GM18951 (cell line): ENCODE results near the gene SH3RF2.

Experiments used
- POLR2A ChIP-seq: IDR thresholded peaks from 4 replicates; pipeline ENCODE4 v1.6.1; 2011; ENCODE audit warnings: mild to moderate bottlenecking; ENCODE audit not compliant: insufficient read length, insufficient read depth; ENCODE audit errors: extremely low read depth
- in situ Hi-C: fragments of 300-500 bp; cut with MboI; formaldehyde crosslinking; loops from one replicate; pipeline ENCODE4 v1.12.0; 2022; ENCODE audit warnings: low sequenced_read_pairs, mixed read lengths, inconsistent platforms; ENCODE audit not compliant: unreplicated experiment

Gene SH3RF2

DNA sequence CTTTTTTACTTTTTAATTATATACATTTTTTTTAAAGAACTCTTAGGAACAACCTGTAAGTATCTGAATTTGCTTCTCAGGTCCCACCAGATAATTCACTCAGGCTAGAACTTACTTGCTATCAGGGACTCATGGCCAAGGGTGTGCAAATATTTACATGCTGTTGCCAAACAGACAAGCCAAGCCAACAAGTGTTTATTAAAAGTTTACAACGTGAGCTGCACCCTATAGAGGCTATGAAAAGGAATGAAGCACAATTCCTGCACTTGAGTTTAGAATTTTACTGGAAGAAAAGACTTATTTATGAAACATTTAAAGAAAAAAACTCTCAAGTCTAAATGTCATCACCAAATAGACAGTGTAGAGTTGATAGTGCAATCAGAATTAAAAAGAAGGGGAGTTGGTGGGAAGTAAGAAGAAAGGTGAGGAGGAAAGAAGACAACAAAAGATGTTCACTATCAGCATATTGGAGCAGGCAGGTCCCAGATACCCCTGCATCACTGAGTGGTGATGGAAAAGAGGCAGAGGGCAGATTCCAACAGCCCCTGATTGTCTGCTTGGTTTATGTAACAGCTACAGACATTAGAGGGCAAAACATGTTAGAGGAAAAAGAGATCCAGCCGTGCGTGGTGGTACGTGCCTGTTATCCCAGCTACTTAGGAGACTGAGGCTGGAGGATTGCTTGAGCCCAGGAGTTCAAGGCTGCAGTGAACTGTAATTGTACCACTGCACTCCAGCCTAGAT, 32.8 kb downstream of the SH3RF2 start:
- TF ChIP-seq POLR2A: no peak
- in situ Hi-C loops: no loop called here

GRCh38 chr5:145969714-145970092, 33.3 kb downstream of the SH3RF2 start:
- in situ Hi-C loops: no loop called here
- no peak for TF ChIP-seq POLR2A

- in situ Hi-C loops: no loop called here
- TF ChIP-seq POLR2A: no peak
These were observed 34.7 kb downstream of the SH3RF2 start for GRCh38 chr5:145971108-145971507.

- TF ChIP-seq POLR2A: no peak
- in situ Hi-C loops: no loop called here
These were observed 35.3 kb downstream of the SH3RF2 start for GRCh38 chr5:145971701-145972100.

- in situ Hi-C loops: no loop called here
- TF ChIP-seq POLR2A: no peak
These were observed 38.6 kb downstream of the SH3RF2 start for GRCh38 chr5:145975001-145975360.

DNA sequence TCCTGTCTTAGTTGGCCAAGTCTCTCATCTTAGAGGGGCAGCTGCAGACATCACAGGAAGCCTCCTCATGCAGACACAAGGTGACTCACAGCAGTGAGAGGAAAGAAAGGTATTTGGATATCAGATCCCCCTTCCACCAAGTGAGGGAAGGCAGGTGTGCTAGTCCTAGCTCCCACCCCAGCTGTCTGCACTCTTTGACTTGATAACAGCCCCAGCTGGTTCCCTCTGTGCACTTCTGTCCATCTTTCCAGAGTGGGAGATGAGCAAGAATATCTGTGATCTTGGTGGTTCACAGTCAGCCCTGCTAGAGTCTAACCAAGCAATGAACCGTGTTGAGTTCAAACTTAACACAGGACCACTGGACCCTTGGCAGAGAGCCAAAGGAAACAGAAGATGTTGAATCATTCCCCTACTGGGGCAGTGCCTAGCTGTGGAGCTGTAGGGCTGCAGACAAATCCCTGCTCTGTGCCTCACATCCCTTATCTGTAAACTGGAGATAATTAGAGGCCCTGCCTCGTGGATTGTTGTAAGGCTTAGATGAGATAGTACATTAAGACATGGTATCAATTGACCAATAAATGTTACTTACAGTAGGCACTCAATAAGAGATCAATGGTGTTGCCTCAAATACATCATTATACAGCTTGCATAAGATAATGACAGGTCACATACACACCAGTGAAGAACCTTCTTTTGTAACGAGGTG, 39.1 kb downstream of the SH3RF2 start:
- TF ChIP-seq POLR2A: no peak
- in situ Hi-C loops: no loop called here

DNA sequence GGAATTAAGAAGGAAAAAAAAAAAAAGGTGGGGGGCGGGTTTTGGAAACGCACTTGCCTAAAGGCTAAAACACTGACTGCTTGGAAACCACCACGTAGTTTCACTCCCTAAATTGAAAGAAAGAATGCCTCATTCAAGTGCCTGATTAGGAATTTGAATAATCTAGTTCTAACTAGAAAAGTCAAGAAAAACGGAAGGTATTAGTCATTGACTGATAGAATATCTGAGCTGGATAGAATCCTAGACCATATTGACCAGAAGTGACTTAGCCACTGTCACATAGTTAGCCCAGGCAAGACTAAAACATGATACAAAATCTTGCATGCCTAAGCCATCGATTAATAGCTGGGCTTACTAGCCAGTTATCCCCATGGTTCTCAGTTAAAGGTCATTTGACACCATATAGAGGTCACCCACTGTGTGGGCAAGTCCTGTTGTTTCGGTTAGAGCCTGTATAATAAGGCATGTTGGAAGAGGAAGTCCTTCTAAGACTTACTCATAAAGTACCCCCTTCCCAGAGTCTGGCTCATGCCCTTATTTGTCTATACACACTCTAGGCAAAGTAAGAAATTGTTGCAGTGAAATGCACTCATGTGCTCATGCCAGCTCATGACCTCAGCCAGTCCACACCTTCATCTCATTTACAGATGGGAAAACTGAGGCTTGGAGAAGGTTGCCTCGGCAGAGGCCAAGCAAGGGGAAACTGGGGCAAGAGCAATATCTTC, 40.2 kb downstream of the SH3RF2 start:
- TF ChIP-seq POLR2A: no peak
- in situ Hi-C loops: no loop called here

DNA sequence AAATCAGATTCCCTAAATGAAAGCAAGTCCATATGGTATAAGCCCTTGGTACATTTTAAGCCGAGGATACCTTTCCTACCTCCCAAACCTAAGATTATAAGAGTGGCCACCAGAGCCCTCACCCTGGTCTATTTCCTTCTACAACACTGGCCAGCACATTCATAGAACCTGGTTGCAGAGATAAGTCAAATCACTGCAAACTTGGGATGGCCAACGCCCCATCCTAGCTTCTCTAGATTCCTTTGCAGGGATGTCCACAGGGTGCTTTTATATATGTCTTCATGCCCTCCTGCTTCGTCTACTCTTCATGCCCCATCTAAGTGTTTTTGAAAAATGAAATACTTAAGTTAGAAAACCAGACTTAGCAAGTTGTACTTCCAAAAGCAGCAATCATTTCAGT, 41.8 kb downstream of the SH3RF2 start:
- no peak for TF ChIP-seq POLR2A
- in situ Hi-C loops: no loop called here

GRCh38 chr5:145978708-145979107, 42.3 kb downstream of the SH3RF2 start:
- TF ChIP-seq POLR2A: no peak
- in situ Hi-C loops: no loop called here

- TF ChIP-seq POLR2A: no peak
- in situ Hi-C loops: no loop called here
These were observed 43.2 kb downstream of the SH3RF2 start for GRCh38 chr5:145979270-145980223.

- in situ Hi-C loops: no loop called here
- no peak for TF ChIP-seq POLR2A
These were observed 43.9 kb downstream of the SH3RF2 start for GRCh38 chr5:145980259-145980658.

- no peak for TF ChIP-seq POLR2A
- in situ Hi-C loops: no loop called here
These were observed 44.3 kb downstream of the SH3RF2 start for GRCh38 chr5:145980718-145981117.
